Hair follicular keratinocyte (primary cell): ENCODE data around the gene KLHL34. TPM values are rescaled to one million over a fixed set of nuclear protein-coding genes. Genes with fewer than 3 reads are reported as not detected.

Experiments used
- total RNA-seq: library from RNA; depleted of rRNA; stranded (reverse); fragments of >200 nt; gene quantifications from 2 replicates; pipeline ENCODE4 v1.2.3, GENCODE V29; 2015

KLHL34 gene
- total RNA-seq, result 0.31 and 0.34 TPM in 2 replicates

GRCh38 chrX:21658152-21658737 lies at the start of gene KLHL34:
Gene KLHL34 (minus strand): TSS chrX:21658330. CDS start chrX:21657788, 542 bp downstream.

Other genes starting within 250 kb of the KLHL34 start
- not detected in 2 replicates for gene SMPX, start 99.8 kb upstream of the KLHL34 start, total RNA-seq
- gene MBTPS2, start 181.3 kb upstream of the KLHL34 start, total RNA-seq, result 5.2 and 6.7 TPM in 2 replicates
- 0.76 and 0.78 TPM in 2 replicates for gene YY2, start 197.7 kb upstream of the KLHL34 start, total RNA-seq